IPS-20b (cell line): ENCODE data around the gene SLAMF1.

Source experiments
- H3K27ac ChIP-seq: one replicate; pipeline ENCODE4 v1.5.1; 2013; ENCODE audit warnings: low read length
- H3K27me3 ChIP-seq: 2 replicates; pipeline ENCODE4 v1.6.1; 2013; ENCODE audit warnings: mild to moderate bottlenecking, low read length, inconsistent platforms; ENCODE audit not compliant: insufficient read depth
- H3K36me3 ChIP-seq: 2 replicates; pipeline ENCODE4 v1.6.1; 2013; ENCODE audit warnings: low read depth, mild to moderate bottlenecking, inconsistent platforms, low read length, moderate library complexity; ENCODE audit not compliant: insufficient read depth
- H3K4me1 ChIP-seq: 2 replicates; pipeline ENCODE4 v1.6.1; 2013; ENCODE audit warnings: mild to moderate bottlenecking, control low read depth, inconsistent platforms, low read length, moderate library complexity; ENCODE audit not compliant: insufficient read depth
- H3K4me3 ChIP-seq: 2 replicates; pipeline ENCODE4 v1.5.1; 2013; ENCODE audit warnings: mild to moderate bottlenecking, low read length, inconsistent platforms
- H3K9ac ChIP-seq: 2 replicates; pipeline ENCODE4 v1.6.1; 2013; ENCODE audit warnings: low read depth, mild to moderate bottlenecking, inconsistent platforms, low read length, moderate library complexity
- H3K9me3 ChIP-seq: 2 replicates; pipeline ENCODE4 v1.6.1; 2013; ENCODE audit warnings: mild to moderate bottlenecking, low read depth, low read length, inconsistent platforms; ENCODE audit not compliant: insufficient read depth

Gene SLAMF1

DNA sequence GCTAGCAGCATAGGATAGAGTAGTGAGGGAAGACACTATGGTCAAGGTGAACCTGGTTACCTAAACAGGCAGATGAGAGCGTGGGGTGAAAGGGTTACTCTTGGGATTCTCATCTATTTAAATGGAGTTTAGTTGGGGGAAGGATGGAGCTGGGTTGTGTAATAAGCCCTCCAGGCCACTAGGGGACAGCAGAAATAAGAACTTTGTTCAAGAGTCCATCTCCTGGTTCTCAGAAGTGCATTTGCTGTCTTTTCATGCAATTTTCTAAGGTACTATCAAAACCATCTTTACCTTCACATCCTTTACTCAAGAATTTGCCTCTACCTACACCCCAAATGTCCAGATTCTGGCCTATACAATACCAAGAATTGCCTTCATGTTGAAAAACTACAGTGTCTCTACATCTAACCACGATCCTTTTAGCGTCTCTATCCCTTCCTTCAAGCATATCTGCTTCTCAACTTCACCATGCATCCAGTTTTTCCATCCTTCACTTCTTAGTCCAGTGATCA, 28.0 kb downstream of the SLAMF1 start:
- Histone ChIP-seq H3K4me3 (no peak overlapping the region), H3K27me3 (no peaks in the 10 kb centered on the region), H3K36me3 (no peaks in the 10 kb centered on the region), H3K27ac (no peak overlapping the region), H3K9me3 (0 out of 2 replicates have a peak, but pooled peaks cover 4% of the 10 kb centered on the region), H3K9ac (no peak overlapping the region), H3K4me1 (no peaks in the 10 kb centered on the region)

DNA sequence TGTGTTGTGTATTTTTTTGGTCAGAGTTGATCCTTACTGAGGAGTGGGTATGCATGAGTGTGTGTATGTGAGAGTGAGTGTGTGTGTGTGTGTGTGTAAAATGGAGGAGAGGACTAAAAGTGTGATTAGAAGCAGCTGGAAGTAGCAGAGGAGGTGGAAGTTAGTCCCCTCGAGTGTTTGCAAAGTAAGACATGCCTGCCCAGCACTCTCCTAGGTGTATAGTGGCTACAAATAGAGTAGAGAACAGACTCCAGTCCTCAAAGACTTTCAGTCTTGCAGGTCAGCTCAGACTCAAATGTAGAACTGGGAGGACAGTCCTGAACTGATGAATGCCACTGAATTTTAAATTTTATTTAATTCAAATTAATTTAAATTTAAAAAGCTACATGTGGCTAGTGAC, 28.5 kb downstream of the SLAMF1 start:
- Histone ChIP-seq H3K9ac (no peak overlapping the region), H3K27ac (no peak overlapping the region), H3K9me3 (0 out of 2 replicates have a peak, but pooled peaks cover 4% of the 10 kb centered on the region), H3K27me3 (no peaks in the 10 kb centered on the region), H3K36me3 (no peaks in the 10 kb centered on the region), H3K4me3 (no peak overlapping the region), H3K4me1 (no peaks in the 10 kb centered on the region)

DNA sequence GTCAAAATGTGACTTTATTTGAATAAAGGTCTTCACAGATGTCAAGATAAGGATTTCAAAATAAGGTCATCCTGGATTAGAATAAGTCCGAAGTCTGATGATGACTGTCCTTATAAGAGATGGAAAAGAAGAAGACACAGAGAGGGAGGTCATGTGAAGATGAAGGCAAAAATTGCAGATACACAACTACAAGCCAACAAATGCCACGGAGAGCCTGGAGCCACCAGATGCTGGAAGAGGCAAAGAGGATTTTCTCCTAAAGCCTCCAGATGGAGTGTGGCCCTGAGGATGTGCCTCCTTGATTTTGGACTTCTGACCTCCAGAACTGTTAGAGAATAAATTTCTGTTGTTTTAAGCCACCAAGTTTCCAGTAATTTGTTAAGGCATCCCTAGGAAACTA, 31.2 kb downstream of the SLAMF1 start:
- no peak overlapping the region for H3K9ac ChIP-seq
- H3K36me3 ChIP-seq, result no peaks in the 10 kb centered on the region
- 0 out of 2 replicates have a peak, but pooled peaks cover 4% of the 10 kb centered on the region for H3K9me3 ChIP-seq
- H3K27ac ChIP-seq, result no peak overlapping the region
- H3K4me3 ChIP-seq, result no peak overlapping the region
- no peaks in the 10 kb centered on the region for H3K4me1 ChIP-seq
- H3K27me3 ChIP-seq, result no peaks in the 10 kb centered on the region

DNA sequence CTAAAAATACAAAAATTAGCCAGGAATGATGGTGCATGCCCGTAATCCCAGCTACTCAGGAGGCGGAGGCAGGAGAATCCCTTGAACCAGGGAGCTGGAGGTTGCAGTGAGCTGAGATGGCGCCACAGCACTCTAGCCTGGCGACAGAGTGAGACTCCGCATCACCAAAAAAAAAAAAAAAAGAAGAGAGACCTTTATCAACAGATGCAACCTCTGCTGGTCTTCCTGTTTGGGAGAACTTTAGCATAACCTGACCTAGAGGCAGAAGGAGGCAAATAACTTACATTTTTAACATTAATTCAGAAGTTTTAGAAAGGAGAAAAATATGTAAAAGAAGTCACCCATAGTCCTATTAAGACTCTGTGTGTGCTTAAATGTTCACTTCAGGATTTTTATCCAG, 32.4 kb downstream of the SLAMF1 start:
- no peak overlapping the region for H3K9ac ChIP-seq
- H3K27me3 ChIP-seq, result no peaks in the 10 kb centered on the region
- no peaks in the 10 kb centered on the region for H3K4me1 ChIP-seq
- H3K27ac ChIP-seq, result no peak overlapping the region
- no peaks in the 10 kb centered on the region for H3K36me3 ChIP-seq
- no peak overlapping the region for H3K4me3 ChIP-seq
- H3K9me3 ChIP-seq, result 0 out of 2 replicates have a peak, but pooled peaks cover 4% of the 10 kb centered on the region

DNA sequence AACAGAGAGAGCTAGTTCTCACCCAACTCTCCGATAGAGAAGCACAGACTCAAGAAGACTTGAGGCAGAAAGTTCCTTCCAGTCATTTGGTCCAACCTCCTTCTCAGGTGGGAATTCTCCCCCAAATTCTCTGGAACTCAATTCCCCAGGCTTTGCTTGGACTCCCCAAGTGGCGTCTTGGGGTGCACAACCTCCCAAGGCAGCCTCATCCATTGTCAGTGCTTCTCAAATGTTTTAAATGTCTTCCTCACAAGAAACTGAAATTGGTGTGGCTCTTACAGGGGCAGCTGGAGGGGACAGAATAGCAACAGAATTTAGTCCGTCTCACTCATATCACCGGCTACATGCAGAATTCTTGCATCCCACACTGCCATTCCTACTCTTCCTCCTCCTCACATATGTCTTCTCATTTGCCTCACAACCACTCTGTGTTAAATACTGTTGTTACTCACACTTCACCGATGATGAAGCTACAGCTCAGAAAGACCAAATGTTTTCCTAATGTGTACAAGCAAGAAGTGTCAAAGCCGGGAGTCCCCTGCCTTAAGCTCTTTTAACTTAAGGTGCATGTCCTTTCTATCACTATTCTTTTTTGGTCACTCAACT, 34.1 kb downstream of the SLAMF1 start:
- H3K27ac ChIP-seq, result no peak overlapping the region
- no peak overlapping the region for H3K4me3 ChIP-seq
- H3K27me3 ChIP-seq, result no peaks in the 10 kb centered on the region
- no peak overlapping the region for H3K9ac ChIP-seq
- no peaks in the 10 kb centered on the region for H3K36me3 ChIP-seq
- no peaks in the 10 kb centered on the region for H3K4me1 ChIP-seq
- H3K9me3 ChIP-seq, result no peaks in the 10 kb centered on the region

DNA sequence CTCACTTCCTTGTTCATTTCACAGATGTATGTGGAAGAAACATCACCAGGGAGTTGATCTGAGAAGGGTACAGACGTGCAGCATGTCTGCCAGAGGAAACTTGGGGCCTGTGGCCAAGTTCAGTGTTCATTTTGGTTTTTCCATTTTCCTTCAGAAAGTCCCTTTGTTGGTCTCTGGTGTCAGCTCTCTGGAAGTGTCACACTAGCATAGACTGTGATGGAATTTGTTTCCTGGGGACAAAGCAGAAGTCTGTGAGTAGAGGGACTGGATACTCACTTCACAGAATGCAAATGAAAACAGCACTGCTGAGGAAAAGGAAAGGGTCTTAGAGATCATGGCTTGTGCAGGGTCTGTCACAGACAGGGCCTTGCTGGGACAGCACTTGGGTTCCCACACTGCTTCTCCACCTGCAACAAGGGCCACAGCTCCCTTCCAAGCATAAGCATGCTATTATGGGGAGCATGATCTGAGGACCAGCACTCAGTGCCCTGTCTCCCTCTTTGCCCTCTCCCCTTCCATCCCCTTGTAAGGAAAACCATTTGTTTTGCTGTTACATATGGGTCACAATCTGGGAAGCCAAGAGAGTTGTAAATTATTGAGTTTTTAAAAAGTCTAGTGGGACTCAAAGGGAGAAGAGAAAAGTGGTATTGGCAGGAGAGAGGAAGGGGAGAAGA, 36.1 kb downstream of the SLAMF1 start:
- H3K4me3 ChIP-seq, result no peak overlapping the region

DNA sequence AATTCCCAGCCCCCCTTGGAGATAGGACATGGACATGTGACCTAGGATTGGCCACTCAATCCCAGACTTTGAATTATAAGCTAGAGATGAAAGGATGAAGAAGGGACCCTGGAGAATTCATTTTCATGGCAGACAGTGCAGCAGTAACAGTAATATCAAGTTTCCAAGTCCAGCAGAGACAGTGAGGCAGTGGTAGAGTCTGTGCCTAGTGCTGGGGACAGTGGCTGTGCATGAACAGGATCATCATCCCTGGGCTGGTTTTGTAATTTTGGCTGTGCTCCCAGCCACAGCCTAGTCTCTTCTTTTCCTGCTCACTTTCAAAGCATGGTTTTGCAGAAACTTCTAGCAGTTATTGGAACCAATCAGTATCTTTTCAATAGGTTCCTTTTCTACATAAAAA, 37.9 kb downstream of the SLAMF1 start:
- H3K27me3 ChIP-seq, result no peaks in the 10 kb centered on the region
- H3K4me1 ChIP-seq, result no peaks in the 10 kb centered on the region
- H3K4me3 ChIP-seq, result no peak overlapping the region
- H3K9me3 ChIP-seq, result no peaks in the 10 kb centered on the region
- no peaks in the 10 kb centered on the region for H3K36me3 ChIP-seq
- H3K9ac ChIP-seq, result no peak overlapping the region
- no peak overlapping the region for H3K27ac ChIP-seq

More for the DNA sequence above, 36.1 kb downstream of the SLAMF1 start:
- H3K9me3 ChIP-seq, result no peaks in the 10 kb centered on the region
- no peak overlapping the region for H3K9ac ChIP-seq
- no peaks in the 10 kb centered on the region for H3K36me3 ChIP-seq
- H3K27ac ChIP-seq, result no peak overlapping the region
- H3K4me1 ChIP-seq, result no peaks in the 10 kb centered on the region
- H3K27me3 ChIP-seq, result no peaks in the 10 kb centered on the region

DNA sequence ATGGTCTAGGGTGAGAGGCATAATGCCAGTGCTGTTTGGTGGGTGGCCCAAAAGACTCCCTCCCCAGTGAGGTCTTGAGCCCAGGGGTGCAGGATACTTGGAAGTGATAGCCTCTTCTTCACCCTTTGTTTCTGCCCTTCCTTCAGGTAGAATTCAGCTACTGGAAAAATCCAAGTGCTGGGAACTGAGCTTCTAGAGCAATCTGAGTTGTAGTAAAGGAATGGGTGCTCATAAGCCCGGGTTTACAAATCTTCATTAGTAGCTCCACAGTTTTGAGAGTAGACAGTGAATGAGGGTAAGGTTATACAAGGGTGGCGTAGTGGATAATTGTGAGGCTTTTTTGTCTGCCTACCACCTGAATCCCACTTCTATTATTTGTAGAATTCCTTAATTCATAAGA, 38.3 kb downstream of the SLAMF1 start:
- H3K4me1 ChIP-seq, result no peaks in the 10 kb centered on the region
- no peaks in the 10 kb centered on the region for H3K27me3 ChIP-seq
- no peak overlapping the region for H3K4me3 ChIP-seq
- no peaks in the 10 kb centered on the region for H3K9me3 ChIP-seq
- no peaks in the 10 kb centered on the region for H3K36me3 ChIP-seq
- no peak overlapping the region for H3K9ac ChIP-seq
- H3K27ac ChIP-seq, result no peak overlapping the region

DNA sequence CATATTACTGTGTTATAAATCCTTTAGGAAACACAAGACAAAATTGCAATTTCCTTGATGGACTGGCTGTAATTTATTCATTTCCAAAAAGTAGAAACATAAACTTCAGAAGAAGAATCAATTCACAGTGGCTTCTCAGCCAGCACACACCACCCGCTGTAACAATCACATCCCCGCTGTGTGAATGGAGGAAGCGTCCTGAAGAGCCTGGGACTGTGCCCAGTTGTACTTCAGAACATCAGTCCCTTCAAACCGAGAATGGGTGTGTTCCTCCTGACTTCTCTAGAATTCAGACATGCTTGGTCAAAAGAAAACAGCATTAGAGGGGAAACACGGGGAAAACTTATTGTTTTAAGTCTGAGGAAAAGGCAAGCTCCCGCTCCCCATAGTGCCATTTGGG, 38.8 kb downstream of the SLAMF1 start:
- Histone ChIP-seq H3K4me1 (no peaks in the 10 kb centered on the region), H3K27me3 (no peaks in the 10 kb centered on the region), H3K9ac (no peak overlapping the region), H3K4me3 (no peak overlapping the region), H3K9me3 (no peaks in the 10 kb centered on the region), H3K27ac (no peak overlapping the region), H3K36me3 (no peaks in the 10 kb centered on the region)

DNA sequence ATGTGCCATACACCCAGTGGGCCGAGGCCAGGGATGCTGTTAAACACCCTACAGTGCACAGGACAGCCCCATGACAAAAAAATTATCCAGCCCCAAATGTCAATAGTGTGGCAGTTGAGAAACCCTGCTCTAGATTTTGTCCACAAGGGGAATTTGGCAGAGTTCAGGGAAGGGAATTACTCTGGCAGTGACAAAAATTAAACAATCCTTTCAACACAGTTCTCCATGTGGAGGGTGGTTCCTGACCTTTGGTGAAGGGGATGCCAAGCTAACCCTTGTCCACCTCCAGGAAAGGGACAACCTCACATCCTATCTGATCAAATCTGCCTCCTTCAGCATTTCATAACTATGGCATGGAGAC, 39.2 kb downstream of the SLAMF1 start:
- Histone ChIP-seq H3K27ac (no peak overlapping the region), H3K4me1 (no peaks in the 10 kb centered on the region), H3K36me3 (no peaks in the 10 kb centered on the region), H3K9me3 (no peaks in the 10 kb centered on the region), H3K9ac (no peak overlapping the region), H3K27me3 (no peaks in the 10 kb centered on the region), H3K4me3 (no peak overlapping the region)

DNA sequence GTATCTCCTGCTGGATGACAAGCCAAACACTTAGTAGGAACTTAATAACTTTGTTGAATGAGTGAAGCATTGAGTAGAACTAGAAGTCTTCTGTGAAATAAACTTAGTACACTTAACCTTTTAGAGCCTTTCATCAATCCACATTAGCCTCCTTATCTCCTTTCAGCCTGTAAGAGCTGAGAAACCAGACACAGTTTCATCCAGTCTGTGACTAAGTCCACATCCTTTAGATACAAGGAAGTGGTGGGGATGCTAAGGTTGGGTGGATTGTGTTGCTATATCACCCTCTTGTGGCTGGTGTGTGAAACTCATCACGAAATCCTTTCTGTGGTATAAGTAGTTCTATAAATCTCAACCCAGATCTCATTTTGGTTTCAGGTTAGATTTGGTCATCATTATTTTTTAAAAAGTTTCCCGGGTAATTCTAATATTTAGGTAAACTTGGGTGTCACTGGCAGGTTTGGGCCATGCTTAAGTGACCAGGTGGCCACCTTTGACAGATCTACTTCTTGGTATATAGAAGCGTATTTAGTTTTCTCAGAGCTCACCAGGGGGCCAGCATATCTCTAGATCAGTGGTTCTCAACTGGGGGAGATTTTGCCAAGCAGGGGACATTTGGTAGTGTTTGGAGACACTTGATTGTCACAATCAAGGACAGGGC, 39.7 kb downstream of the SLAMF1 start:
- no peak overlapping the region for H3K9ac ChIP-seq

DNA sequence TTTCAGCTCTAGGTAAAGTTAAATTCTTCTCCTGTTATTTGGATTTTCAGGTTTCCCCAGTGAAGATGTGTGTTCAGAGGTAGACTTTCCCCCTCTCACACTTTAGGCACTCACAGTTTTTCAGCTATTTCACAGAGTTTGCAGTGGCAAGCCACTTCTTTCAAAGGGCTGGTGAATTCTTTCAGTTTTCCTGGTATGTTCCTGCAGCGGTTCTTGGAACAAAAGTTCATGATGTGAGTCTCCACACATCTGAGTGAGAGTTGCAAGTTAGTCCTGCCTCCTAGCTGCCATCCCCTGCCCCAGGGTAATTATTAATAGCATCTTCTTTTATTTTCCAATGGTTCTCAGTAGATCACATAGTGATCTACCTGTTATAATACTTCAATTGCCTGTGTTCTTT, 40.2 kb downstream of the SLAMF1 start:
- H3K27me3 ChIP-seq, result no peaks in the 10 kb centered on the region
- H3K27ac ChIP-seq, result no peak overlapping the region
- H3K36me3 ChIP-seq, result no peaks in the 10 kb centered on the region
- no peaks in the 10 kb centered on the region for H3K4me1 ChIP-seq
- H3K9me3 ChIP-seq, result no peaks in the 10 kb centered on the region; the same call in 1 of the 2 replicates
- H3K9ac ChIP-seq, result no peak overlapping the region
- H3K4me3 ChIP-seq, result no peak overlapping the region

More for the DNA sequence above, 39.7 kb downstream of the SLAMF1 start:
- no peaks in the 10 kb centered on the region for H3K27me3 ChIP-seq
- no peaks in the 10 kb centered on the region for H3K9me3 ChIP-seq
- no peaks in the 10 kb centered on the region for H3K36me3 ChIP-seq
- no peak overlapping the region for H3K4me3 ChIP-seq
- H3K27ac ChIP-seq, result no peak overlapping the region
- H3K4me1 ChIP-seq, result no peaks in the 10 kb centered on the region
